Skin of body (tissue), 2 donors: ENCODE data around the gene TUBB4B. TPM values are rescaled to one million over a fixed set of nuclear protein-coding genes. Genes with fewer than 3 reads are reported as not detected.

Experiments
- DNase-seq: peaks from one replicate; lab custom pipeline; 2025; lab: John Stamatoyannopoulos, UW
- total RNA-seq: library from RNA; depleted of rRNA; stranded (reverse); fragments of >200 nt; gene quantifications from one replicate; pipeline ENCODE4 v1.2.3, GENCODE V29; 2014

Gene TUBB4B
- total RNA-seq, 1 donor from 2014 or later: 97.1 TPM

DNA sequence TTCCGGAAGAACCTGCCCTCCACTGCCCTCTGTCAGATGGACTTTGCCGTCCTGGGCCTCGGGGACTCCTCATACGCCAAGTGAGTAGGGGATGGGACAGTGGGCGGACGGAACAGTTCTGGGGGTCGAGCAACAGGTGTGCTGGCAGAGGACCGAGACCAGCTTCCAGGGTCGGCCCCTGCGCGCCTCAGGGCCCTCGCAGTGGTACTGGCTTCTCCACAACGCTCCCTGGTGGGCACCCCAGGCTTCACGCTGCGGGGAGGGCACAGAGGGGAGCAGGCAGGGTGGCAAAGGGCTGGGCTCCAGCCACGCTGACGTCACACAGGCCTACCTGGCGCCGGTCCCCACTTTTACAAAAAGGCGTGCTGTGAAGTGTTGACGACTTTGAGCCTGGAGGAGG, 28.6 kb upstream of the TUBB4B start:
- no peak for DNase-seq

DNA sequence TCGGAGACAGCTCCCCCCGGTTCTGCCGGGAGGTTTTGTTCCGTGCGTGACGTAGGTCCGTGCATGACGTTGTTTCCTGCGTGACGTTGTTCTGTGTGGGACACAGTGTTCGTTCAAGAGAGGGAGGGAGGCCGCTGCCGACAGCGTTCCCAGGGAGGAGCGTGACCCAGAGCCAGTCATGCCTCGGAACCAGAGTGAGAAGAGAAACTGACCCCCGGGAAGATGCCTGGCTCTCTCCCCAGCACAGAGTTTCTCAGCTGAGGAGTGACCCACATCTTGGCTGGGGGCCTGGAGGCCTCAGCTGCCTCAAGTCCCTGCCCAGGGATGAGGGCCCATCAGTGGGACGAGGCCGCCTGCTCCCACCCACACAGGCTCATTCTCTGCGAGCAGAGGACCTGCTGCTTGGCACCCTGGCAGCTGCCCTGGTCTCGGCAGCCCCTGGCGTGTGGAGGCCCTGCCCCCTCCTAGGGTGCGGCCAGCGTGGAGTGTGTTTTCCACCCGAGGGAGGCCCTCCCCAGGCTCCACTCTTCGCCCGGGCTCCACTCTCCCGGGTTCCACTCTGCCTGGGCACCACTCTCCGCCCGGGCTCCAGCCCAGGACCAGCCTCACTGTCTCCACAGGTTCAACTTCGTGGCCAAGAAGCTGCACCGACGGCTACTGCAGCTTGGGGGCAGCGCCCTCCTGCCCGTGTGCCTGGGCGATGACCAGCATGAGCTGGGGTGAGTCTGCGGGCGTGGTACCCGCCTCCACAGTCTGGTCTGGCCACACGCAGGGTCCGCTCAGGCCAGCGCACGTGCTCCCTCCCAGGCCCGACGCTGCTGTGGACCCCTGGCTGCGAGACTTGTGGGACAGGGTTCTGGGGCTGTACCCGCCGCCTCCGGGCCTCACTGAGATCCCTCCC, 27.7 kb upstream of the TUBB4B start:
- no peak for DNase-seq

DNA sequence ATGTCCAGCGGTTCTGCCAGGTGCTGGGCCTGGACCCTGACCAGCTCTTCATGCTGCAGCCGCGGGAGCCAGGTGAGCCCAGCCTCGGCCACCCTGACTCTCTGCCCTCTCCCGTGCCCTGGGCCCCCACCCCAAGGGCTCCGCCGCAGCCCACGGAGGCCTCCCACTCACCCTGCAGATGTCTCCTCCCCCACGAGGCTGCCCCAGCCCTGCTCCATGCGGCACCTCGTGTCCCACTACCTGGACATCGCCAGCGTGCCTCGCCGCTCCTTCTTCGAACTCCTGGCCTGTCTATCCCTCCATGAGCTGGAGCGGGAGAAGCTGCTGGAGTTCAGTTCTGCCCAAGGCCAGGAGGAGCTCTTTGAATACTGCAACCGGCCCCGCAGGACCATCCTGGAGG, 26.5 kb upstream of the TUBB4B start:
- DNase-seq: no peak

DNA sequence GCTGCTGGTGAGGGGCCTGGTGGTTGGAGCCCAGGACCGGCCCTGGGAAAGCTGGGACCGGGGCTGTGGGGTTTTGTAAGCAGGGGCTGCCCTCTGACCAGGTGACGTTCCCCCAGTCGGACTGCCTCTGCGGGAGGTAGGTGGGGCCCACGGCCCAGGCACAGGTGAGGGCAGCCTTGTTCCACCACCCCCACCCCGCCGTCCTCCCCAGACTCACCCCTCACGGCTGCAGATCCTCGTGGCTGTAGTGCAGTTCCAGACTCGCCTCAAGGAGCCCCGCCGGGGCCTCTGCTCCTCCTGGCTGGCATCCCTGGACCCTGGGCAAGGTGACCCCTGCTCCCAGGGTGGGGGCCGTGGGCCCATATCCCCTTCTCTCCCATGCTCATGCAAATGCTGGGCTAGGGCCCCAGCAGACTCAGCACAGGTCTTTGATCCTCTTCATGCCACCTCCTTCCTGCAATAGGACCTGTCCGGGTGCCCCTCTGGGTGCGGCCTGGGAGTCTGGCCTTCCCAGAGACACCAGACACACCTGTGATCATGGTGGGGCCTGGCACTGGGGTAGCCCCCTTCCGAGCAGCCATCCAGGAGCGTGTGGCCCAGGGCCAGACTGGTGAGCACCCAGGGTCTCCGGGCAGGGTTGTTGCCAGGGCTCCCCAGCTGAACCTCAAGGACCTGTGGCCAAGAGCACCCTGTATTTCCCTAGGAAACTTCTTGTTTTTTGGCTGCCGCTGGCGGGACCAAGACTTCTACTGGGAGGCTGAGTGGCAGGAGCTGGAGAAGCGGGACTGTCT, 25.7 kb upstream of the TUBB4B start:
- DNase-seq: no peak

DNA sequence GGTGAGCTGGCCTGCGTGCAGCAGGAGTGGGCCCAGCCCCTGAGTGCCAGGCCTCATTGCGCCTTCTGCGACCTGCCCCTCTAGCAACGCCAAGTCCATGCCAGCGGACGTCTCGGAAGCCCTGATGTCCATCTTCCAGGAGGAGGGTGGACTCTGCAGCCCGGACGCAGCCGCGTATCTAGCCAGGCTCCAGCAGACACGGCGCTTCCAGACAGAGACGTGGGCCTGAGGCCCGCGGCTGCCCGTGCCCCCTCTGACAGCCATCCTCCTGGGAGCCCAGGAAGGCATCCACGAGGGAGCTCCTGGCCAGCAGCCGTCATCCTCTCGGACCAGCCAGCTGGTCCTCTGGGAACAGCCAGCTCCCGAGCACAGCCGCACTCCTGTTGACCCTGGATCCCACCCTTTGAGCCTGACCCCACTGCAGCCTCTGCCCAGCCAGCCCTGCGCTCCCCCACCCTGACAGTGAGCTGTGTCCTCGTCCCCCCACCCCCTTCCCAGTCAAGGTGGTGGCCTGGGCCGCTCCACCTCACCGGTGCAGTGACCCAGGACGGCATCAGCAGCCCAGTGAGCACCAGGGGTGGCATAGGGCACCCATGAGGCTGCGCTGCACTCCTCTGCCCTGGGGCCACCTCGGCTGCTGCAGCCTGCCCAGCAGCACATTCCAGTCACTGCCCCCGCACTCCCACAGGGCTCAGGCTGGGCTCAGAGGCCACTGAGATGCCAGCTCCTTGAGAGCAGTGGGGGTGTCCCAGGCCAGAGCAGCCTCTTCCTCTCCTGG, 24.7 kb upstream of the TUBB4B start:
- DNase-seq: no peak

DNA sequence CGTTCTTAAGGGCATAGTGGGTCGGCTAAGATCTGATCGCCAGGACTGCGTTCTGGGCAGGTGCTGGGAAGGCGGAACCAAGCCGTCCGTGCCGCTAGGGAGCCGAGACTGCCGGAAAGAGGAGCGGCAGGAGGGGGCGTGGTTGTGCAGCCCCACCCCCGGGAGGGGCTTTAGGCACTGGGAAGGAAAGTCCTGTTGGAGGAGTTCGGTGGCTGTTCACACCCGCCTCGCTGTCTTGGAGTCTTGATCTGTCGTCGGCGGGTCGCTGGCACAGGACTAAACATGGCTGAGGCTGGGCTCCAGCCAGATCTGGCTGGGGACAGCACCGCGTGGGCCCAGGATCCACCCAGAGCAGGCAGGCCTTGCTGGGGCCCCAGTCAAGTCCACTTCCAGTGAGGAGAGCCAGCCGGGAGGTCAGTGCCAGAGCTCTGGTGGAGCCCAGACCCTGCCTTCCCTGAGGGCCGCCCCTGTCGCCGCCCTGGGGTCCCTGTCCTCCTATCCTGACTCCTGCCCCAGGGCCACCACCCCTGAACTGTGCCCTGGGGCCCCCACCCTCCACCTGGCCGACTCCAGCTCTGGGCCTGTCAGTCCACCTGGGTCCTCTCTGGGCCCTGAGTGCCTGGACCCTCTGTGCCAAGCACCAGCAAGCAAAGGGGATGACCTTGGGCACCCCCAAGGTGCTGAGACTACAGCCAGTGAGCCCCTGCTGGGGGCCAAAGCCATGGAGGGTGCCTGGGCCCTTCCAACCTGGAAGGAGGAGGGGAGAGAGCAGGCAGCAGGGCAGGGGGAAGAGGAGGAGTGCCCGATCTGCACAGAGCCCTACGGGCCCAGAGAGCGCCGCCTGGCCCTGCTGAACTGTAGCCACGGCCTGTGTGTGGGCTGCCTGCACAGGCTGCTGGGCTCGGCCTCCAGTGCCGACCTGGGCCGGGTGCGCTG, 23.5 kb upstream of the TUBB4B start:
- DNase-seq: no peak

DNA sequence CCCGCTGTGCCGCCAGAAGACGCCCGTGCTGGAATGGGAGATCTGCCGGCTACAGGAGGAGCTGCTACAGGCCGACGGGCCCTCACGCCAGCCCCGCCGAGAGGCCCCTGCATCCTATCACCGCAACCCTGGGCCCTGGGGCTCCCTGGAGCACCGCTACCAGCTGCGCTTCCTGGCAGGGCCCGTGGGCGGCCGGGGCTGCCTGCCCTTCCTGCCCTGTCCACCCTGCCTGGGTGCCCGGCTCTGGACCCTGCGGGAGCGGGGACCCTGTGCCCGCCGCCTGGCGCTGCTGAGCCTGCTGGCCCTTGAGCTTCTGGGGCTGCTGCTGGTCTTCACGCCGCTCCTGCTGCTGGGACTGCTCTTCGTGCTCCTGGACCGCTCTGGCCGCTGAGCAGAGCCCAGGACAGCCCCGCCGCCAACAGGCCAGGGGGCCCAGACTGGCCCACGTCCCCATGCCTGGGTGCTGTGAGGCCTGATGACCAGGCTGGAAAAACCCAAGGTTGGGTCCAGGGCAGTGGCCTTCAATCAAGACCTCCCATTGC, 22.8 kb upstream of the TUBB4B start:
- no peak for DNase-seq

DNA sequence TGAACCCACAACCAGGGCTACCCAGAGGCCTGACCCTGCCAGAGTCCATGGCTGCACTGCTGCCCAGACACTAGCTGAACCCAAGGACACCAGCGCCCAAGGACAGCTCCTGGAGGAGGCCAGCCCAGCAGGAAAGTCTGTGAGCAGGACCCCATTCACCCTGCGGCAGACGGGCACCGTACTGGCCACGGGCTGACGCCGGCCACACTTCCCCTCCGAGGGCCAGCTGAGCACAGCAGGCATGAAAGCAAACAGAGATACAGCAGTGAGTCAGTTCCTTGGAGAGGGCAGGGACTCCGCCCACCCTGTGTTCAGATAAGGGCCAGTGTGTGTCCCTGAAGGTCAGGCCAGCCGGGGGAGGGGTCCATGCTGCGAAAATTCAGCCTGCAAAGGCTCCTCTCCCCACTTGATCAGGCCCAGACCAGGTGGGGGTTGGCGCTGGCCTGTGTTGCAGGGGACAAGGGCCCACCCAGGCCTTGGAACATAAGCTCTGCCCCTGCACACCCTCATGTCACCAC, 22.3 kb upstream of the TUBB4B start:
- DNase-seq: no peak

DNA sequence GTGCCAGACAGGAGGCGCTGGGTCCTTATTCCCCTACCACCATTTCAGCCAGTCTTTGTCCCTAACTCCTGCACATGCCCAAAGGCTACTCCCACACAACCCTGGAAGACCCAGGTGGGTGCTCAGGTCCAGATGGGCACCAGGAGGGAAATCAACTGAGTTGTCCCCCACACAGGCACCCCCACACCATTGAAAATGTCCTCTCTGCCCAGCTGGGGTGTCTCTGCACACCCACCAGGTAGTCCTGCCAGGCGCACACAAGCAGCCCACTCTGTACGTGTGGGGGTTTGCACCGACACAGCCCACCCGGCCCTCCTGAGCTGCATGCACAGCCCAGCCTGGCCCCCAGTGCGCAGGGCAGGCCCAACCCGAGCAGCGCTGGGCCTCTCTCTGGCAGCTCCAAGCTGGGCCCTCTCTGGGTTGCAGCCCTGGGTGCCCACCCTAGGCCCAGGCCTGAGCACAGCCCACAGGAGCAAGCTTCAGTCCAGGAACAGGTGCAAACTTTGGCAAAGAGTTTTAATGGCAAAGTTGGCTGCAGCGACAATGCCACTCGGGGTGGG, 21.2 kb upstream of the TUBB4B start:
- no peak for DNase-seq

DNA sequence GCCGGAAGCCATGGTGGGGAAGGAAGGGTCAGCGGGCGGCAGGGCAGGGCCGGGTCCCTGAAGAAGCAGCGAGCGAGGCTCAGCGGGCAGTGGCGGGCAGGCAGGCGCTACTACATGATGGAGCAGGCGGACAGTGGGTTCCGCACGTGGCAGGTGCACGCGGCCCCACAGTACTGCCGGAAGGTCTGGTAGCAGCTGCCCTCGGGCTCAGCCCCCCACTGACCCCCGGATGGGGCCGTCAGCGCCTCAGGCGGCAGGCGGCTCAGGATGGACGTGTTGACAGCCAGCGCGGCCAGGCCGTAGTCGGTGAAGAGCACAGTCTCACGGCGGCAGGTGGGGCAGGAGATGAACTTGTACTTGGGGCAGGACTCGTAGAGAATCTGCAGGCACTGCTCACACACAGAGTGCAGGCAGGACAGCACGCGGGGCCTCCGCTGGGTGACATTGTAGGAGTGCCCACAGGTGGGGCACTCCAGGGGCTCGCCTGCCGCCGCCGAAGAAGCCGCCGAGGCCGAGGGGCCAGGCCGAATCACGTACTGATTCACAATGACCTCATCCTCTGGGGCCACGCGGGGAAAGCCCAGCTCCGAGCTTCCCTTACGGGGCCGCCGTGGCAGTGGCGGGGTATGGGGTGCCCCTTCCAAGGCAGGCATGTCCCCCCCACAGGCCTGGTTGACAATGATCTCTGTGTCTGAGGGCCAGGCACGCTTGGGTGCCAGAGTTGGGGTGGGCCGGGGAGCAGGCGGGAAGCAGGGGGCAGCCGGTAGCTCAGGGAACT, 20.6 kb upstream of the TUBB4B start:
- no peak for DNase-seq

DNA sequence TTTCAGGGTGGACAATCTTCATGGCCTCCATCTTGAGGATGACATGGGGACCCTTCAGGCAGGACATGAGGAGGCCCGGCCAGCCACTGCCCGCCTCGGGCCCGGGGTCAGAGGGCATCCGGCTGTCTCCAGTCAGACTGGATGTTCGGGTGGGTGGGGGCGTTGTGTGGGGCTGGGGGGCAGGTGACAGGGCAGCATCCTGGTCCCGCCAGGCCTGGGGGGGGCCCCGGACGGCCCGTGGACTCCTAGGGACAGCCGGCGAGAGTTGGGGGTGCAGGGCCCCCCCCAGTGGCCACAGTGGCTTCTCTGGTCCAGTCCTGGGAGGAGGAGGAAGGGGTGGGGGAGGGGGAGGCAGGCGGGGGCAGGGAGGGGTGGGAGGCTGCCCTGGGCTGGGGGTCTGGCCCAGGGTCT, 20.0 kb upstream of the TUBB4B start:
- DNase-seq: no peak

DNA sequence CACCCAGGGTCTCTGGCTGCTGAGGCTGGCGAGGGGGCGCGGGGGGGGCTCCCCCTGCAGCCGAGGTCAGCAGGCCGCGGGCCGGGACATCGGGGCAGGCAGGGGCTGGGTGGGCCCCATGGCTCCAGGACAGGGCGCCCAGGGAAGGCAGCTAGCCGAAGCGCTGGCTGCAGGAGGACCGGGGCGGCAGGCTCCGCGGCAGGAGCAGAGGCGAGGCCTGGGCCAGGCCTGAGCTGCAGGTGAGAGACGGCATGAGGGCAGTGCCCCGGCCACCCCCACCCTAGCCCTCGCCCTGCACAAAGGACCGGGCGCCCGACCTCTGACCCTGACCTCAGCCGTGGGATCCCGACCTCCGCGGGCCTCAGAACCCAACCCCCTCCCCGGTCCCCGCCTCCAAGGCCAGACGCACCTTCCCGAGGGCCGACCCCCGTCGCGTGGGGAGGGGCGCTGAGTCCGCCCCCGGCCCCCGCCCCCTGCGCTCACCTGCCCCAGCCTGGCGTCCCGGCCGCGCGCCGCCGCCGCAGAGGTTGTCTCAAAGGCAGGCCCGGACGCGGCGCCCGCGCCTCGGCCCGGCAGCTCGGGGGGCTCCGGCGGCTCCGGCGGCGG, 19.5 kb upstream of the TUBB4B start:
- DNase-seq: no peak

DNA sequence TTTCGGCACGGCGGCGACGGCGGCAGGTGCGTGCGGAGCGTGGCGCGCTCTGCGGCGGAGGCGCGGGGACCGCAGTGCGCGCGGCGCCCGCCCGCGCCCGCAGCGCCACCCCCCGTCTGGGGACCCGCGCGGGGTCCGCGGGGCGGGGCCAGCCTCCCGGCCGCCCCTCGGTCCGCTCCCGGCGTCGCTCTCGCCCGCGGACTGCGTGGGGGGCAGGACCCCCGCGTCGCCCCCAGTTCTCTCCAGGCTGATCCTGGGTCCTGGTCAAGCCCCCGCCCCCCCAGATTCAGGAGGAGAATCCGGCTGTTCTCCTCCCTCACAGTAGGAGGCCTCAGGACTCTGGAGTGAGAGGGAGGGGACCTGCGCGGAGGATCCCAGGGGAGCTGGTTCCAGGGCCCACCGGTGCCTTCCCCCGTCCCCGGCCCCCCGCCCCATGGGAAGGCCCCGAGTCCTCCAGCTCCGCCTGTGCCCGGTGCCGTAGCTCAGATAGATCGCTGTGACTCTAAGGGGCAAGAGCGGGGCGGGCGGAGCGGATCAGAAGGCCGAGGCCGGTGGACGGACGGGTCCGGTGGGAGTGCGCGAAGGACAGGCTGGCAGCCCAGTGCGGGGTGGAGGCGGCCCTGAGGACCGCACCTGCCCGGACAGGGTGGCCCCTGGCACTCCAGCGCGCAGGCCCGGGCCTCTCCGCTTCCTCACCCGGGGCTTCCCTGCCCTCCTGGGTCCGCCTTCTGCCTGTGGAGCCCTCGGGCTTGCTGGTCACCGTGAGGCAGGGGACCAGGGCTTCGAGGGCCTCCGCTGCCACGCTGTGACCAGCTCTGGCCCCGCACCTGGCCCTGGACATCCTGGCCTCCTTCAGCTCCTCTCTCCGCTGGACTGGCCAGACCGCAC, 18.7 kb upstream of the TUBB4B start, which contains the start of gene RNF208:
TSS of gene RNF208 (minus strand) at position 51 of the 888 bp plus-strand sequence. CDS start 1,028 bp downstream, outside the sequence.
- no peak for DNase-seq

DNA sequence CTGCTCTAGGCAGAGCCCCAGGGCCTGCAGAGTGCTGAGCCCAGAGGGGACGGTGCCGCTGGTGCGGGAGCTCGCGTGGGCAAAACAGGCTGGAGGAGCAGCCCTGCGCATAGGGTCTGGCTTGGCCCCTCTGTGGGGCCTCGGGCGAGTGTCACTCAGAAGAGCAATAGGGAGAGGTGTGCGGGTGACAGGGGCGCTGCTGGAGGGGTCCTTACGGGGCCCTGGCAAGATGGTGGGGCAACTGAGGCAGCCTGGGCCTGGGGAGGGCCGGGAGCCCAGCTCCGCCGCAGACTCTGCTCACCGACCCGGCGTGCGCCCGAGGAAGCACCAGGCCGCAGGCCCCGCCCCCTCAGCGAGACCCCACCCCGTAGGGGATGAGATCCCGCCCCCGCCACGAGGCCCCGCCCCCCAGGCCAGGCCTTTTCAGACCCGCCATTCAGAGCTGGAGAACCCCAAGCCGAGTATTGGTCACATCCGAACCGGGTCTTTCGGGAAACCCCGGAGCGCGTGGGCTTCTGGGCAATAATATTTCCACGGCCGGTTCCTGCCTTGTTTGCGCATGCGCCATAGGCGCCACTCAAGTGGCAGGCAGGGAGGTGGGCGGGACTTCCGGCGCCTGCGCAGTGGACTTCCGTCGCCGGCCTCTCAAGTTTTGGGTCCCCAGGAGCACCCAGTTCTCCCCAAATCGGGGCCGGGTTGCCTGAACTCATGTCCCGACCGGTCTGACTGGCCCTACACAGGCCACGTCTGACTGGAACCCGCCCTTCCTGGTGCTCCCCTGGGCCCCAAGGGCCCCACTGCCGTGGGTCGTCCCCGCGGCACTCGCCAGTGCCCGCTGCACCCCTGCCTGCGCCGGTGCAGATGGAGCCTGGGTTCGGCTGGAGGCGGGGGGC, 17.8 kb upstream of the TUBB4B start:
- peak; percentile 96 for DNase-seq

DNA sequence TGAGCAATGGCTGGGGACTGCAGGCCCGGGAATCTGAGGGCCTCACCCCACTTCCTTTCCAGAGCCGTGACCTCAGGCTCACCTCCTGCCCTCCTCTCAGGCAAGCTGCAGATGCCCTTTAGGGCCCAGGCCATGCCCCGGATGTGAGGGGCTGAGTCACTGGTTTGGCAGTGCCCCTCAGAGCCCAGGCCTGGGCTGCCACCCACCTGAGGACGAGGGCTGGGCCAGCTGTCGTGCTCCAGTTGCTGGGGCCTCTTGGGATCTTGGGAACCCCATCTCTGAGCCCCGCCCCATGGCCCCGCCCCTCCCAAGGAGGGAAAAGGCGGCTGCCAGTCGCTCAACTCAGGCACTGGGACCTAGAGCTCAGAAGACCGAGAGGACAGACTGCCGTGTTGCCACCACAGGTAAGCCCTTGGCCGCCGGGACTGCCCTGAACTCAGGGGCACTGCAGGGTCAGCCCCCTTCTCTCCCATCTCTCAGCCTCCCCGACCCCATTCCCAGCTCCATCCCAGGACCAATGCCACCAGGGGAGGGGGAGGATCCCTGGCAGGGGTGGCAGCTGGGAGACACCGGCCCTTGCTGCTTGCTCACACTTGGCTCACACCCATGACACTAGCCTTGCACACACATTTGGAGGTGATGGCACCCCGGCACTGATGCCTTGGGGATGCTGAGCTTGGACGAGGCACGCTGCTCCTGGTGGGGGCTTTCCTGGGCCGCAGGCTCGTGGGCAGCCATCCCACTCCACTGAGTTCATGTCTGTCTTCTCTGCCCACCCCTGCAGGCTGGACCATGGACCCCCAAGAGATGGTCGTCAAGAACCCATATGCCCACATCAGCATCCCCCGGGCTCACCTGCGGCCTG, 16.0 kb upstream of the TUBB4B start, which contains the start of gene CYSRT1:
TSS of gene CYSRT1 (plus strand) at position 345 of the 865 bp plus-strand sequence. CDS start at position 793, 448 bp downstream.
- DNase-seq: no peak
